ENCODE results near the gene RACK1.
"Not testable (repeated sequence)": the region's sequence is repeated elsewhere in the genome, so short reads cannot be mapped to it uniquely, and the experiment has no call there.

Gene RACK1

DNA sequence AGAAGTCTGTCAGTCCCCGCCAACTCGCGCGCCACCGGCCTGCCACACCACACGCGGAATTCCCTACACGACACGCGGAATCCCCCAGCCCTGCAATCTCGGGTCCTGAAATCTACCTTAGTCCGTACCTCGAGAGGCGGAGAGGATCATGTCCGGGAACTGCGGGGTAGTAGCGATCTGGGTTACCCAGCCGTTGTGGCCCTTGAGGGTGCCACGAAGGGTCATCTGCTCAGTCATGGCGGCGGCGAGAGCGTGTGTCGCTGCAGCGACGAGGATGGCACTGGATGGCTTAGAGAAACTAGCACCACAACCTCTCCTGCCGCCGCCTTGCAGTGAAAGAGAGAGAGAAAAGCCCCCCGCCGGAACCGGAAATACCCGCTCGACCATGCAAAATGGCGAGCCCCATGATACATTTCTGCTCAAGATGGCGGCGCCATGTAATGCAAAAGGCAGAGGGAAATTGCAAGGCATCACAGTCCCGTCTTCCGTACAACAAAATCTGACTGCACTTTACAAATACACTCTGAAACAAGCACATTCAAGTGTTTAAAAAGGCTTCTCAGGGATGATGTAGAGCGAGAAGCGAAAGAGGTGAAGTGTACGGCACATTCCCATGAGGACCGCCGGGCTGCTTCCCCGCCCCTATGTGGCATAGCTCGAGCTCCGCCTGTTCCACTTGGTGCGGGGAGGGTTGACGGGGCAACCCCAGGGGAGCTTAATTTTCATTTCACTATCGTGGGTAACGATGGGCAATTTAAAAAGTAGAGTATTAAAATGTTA is at the start of gene RACK1:
Gene RACK1 (minus strand): TSS at position 343 of the 780 bp plus-strand sequence. CDS start 106 bp downstream, at position 237.
- DNase-seq (ENCODE audit: low read depth), result peak; percentile 81

GRCh38 chr5:181287331-181287730 is 43.6 kb upstream of the RACK1 start:
- not testable (repeated sequence) for DNase-seq (ENCODE audit: low read depth)

- not testable (repeated sequence) for DNase-seq (ENCODE audit: low read depth)
These were observed 42.4 kb upstream of the RACK1 start for GRCh38 chr5:181285962-181286705.

GRCh38 chr5:181283841-181284755 is 40.4 kb upstream of the RACK1 start:
- not testable (repeated sequence) for DNase-seq (ENCODE audit: low read depth)

DNA sequence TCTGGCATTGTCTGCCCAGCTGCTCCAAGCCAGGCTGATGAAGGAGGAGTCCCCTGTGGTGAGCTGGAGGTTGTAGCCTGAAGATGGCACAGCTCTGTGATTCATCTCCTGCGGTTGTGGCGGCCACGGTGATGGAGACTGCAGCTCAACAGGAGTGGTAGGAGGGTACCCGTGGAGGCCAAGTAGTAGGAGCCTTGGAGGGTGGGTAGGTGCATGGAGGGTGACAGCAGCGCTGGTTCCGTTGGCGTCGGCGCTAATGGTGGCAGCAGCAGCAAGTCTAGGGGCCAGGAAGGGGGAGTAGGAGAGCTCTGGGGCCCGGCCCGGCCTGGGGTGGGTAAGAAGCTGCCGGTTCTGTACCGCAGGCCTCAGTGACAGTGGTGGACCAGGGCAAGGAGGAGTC is 39.6 kb upstream of the RACK1 start:
- no peak for DNase-seq (ENCODE audit: low read depth)

GRCh38 chr5:181282874-181283273 is 39.2 kb upstream of the RACK1 start:
- no peak for DNase-seq (ENCODE audit: low read depth)

DNA sequence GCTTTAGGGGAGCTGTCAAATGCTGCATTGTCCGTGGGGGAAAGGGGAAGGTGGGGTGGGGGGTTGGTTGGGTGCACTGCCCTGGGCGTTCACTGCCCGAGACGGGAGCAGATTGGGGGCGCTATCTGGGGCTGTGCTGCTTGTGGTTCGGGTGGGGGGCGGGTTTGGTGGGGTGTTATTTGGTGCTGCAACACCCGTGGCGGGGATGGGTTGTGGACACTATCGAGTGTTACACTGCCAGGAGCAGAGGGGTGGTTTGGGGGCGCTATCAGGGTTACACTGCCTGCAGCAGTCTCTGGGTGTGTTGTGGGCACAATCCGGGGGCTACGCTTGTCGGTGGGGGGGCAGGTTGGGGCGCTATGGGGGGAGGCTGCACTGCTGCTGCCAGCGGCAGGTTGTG is 38.7 kb upstream of the RACK1 start:
- not testable (repeated sequence) for DNase-seq (ENCODE audit: low read depth)

DNA sequence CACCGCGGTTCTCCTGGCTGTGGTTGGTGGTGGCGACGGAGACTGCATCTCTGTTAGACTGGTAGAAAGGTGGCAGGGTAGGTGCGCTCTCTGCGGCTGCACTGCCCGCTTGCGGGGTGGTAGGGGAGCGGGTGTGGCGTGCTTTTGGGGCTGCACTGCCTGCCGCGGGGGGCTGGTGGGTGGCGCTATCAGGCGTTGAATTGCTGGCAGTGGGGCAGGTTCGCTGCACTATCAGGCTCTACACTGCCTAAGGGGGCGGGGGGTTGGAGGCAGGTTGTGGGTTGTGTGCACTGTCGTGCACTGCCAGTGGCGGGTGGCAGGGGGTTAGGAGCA is 38.2 kb upstream of the RACK1 start:
- DNase-seq (ENCODE audit: low read depth), result no peak

- no peak for DNase-seq (ENCODE audit: low read depth)
These were observed 37.6 kb upstream of the RACK1 start for GRCh38 chr5:181281077-181281983.

DNA sequence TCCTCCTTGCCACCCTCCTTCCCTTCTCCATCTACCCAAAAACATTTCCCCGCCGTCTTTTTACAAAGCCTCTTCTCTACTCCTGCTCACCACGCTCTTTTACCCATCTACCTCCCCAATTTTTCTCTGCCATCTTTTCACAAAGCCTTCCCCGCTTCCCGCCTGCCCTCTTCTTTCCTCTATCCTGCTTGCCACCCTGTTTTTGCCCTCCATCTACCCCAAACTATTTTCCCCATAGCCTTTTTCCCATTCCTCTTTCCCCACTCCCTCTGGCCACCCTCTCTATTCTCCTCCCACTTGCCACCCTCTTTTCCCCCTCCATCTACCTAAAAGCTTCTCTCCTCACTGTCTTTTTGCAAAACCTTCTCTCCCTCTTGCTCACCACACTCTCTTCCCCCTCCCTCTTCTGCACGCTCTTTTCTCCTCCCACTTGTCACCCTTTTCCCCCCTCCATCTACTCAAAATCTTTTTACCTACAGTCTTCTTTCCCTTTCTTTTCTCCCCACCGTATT is 36.6 kb upstream of the RACK1 start:
- no peak for DNase-seq (ENCODE audit: low read depth)

DNA sequence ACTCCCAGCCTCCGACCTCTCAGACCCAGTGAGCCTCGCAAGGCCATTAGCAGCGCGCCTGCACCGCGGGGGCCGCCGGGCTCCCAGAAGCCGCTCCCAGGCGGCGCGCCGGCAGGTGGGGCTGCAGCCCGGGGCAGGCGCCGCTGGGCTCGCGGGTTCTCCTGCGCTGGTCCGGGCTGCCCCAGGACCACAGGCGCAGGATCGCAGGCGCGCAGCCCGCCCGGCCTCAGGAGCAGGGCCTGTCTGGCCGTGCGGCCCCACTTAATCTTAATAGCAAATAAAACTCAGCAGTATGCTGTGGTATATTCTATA is 29.7 kb upstream of the RACK1 start:
- not testable (repeated sequence) for DNase-seq (ENCODE audit: low read depth)

DNA sequence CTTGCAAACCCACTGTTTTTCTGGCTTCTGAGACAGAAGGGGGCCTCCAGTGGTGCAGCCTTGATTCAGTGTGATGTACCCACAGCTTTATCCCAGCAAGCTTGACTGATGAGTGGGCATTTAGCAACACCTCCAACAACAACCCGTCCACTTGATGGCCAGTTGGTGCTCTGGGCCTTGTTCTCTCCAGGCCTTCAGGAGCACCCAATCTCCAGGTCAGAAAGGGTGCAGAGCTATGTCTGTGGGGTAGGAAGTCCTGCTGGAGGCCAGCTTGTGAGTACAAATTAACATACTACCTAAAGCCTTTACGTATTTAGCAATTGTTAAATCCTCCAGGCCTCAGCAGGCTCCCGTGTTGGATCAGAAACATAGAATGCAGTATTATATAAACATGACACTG is 27.4 kb upstream of the RACK1 start:
- no peak for DNase-seq (ENCODE audit: low read depth)

- DNase-seq (ENCODE audit: low read depth), result not testable (repeated sequence)
These were observed 24.2 kb upstream of the RACK1 start for GRCh38 chr5:181267907-181268306.

- DNase-seq (ENCODE audit: low read depth), result not testable (repeated sequence)
These were observed 23.7 kb upstream of the RACK1 start for GRCh38 chr5:181267291-181267904.

DNA sequence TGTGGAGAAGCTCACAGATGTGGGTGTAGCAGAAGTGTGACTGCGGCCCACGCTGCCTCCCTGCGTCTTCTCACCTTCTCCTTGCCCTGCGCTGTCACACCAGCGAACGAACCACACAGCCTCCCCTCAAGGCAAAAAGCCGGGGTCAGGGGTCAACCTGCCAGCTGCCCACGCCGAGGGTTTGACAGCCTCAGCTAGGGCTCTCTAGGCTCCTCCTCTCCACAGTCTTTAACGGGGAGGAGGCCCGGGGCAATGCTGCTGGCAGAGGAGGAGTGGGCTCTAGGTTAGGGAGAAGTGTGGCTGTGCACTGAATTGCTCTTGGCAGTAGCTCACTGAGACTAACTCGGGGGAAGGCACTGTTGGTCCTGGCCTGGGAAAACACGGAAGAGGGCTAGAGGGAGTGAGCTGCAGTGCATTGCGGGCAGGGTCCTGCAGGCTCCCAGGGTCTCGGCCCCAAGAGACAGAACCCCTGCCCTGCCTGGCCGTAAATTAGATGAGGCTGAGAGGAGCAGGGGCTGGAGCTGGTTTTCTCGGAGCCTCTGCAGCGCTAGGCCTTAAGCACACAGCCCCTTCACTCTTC is 21.5 kb upstream of the RACK1 start:
- no peak for DNase-seq (ENCODE audit: low read depth)

- no peak for DNase-seq (ENCODE audit: low read depth)
These were observed 19.9 kb upstream of the RACK1 start for GRCh38 chr5:181263633-181264032.

DNA sequence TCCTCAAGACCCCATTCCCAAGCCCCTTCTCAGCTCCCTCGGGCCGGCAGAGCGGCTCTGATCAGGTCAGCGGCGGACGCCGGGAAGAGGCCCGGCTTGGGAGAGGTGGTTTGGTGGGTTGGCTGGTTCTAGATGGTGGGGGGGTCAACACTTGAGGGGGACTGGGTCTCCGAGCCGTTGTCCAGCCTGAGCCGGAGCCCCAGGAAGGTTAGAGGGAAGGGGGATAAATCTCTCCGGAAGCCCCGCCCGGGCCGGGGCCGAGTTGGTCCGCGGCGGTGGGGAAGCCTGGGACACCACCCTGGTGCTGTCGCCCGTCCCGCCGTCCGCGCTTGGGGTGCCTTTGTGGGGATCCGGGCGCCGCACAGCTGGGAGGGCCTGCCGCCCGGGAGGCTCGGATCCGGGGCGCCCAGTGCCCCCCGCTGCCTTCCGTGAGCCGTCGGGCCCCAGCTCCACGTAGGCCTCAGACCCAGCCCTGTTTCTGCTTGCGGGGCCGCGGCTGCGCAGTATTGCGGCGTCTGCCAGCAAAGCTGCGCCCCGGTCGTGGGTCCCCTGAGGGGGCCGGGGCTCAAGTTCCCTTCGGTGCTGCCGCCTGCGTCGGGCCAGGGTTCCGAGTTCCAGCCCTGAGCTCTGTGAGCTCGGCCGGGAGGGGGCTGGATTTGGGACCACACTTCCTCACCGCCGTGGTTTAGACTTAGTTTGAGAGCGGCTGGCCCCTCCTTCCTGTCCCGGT is 17.8 kb upstream of the RACK1 start:
- peak; percentile 45 for DNase-seq (ENCODE audit: low read depth)

- DNase-seq (ENCODE audit: low read depth), result peak; percentile 80
These were observed 17.1 kb upstream of the RACK1 start, which contains the start of gene TRIM52 for GRCh38 chr5:181260720-181261319. TSS of gene TRIM52 (minus strand) at chr5:181261143. CDS start at chr5:181260813, 330 bp downstream.

All from stimulated activated CD8-positive, alpha-beta memory T cell treated with anti-CD3 and anti-CD28 coated beads, Interleukin-15, amount 100 ng/mL, for 1 hour (primary cell).